Lower lobe of right lung (tissue), 2 donors: Measurements from ENCODE around the gene ENPP3. TPM values are rescaled to one million over a fixed set of nuclear protein-coding genes. Genes with fewer than 3 reads are reported as not detected.

Experiments used
- ATAC-seq, 2 donors: fragments of 200-7000 bp; cut with Tn5 transposase; one replicate each; pipeline ENCODE4 v1.9.1; 2020 to 2022; ENCODE audit warnings: mild to moderate bottlenecking in 2 of 2, moderate library complexity in 2 of 2
- DNase-seq: peaks from one replicate; pipeline ENCODE4 v3.0.0-alpha.2; 2020
- H3K27ac ChIP-seq: fragments of 200-600 bp; one replicate; pipeline ENCODE4 v1.8.0; 2022
- H3K27me3 ChIP-seq: fragments of 200-600 bp; one replicate; pipeline ENCODE4 v1.8.0; 2022; ENCODE audit warnings: low read depth
- H3K36me3 ChIP-seq: fragments of 200-600 bp; one replicate; pipeline ENCODE4 v1.8.0; 2022; ENCODE audit warnings: mild to moderate bottlenecking
- H3K4me1 ChIP-seq: fragments of 200-600 bp; one replicate; pipeline ENCODE4 v1.8.0; 2022
- H3K4me3 ChIP-seq: fragments of 200-600 bp; one replicate; pipeline ENCODE4 v1.8.0; 2022; ENCODE audit warnings: mild to moderate bottlenecking
- H3K9me3 ChIP-seq: fragments of 200-600 bp; one replicate; pipeline ENCODE4 v1.8.0; 2022
- intact Hi-C: fragments of 100-400 bp; cut with DNase I; formaldehyde crosslinking; loops from one replicate; pipeline ENCODE4 v1.11.0; 2022
- total RNA-seq: library from RNA; stranded (reverse); fragmentation: NEBNext Ultra II Directional; extraction: Animal tissue kit (Norgen Biotek cat#: 25700); gene quantifications from one replicate; pipeline ENCODE4 v1.2.1, GENCODE V29; 2021
- TF ChIP-seq, protein P1 (sequence below): fragments of 200-600 bp; IDR thresholded peaks from one replicate; pipeline ENCODE4 v1.8.0; 2022; ENCODE audit warnings: antibody characterized with exemption, mild to moderate bottlenecking
- donor health status: DM: no; HTN: yes; CAD: no; lungs with severe emphysema.

ENPP3 gene
- total RNA-seq, 1 donor from 2014 or later, result 1.7 TPM

DNA sequence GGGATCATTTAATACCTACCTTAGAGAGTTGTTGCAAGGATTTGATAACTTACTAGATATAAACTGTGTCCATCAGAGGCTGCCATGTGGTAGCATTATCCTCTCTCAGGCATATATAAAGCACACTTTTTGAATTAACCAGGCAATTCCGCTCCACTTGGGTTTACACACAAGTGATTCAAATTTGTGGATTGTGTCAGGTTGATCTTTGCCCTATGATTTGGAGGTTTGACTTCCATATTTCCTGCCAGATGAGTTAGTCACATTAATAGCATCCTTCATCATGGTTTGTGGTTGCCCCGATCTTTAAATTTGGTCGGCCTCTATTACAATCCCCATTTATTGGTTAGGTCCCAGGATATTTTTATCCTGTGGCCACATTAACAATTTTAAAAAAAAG lies 118.5 kb downstream of the ENPP3 start:
- Histone ChIP-seq H3K4me3 (no peak overlapping the region), H3K27me3 (no peaks in the 10 kb centered on the region), H3K36me3 (no peaks in the 10 kb centered on the region), H3K27ac (no peak overlapping the region), H3K4me1 (no peaks in the 10 kb centered on the region), H3K9me3 (no peaks in the 10 kb centered on the region)
- ATAC-seq (no peak), DNase-seq (no peak)
- intact Hi-C loops, result no loop called here
- TF ChIP-seq, protein P1, sequence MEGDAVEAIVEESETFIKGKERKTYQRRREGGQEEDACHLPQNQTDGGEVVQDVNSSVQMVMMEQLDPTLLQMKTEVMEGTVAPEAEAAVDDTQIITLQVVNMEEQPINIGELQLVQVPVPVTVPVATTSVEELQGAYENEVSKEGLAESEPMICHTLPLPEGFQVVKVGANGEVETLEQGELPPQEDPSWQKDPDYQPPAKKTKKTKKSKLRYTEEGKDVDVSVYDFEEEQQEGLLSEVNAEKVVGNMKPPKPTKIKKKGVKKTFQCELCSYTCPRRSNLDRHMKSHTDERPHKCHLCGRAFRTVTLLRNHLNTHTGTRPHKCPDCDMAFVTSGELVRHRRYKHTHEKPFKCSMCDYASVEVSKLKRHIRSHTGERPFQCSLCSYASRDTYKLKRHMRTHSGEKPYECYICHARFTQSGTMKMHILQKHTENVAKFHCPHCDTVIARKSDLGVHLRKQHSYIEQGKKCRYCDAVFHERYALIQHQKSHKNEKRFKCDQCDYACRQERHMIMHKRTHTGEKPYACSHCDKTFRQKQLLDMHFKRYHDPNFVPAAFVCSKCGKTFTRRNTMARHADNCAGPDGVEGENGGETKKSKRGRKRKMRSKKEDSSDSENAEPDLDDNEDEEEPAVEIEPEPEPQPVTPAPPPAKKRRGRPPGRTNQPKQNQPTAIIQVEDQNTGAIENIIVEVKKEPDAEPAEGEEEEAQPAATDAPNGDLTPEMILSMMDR, result no peak

DNA sequence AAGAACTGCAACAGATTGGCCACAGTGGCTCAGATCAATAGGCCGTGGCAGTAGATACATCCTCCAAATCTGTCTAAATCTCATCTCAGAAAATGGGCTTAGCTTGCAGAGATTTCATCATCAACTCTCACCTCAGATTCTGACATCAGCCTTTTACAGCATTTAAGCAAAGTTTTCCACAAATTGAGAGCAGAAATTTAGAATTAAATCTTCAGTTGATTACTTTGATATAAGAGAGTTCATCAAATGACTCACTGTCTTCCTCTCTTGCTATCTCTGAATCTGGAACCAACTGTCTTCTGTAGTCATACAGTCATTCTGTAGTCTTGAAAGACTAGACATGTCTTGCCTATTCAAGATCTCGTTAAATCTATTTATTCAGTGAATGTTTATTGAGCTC lies 118.9 kb downstream of the ENPP3 start:
- intact Hi-C loops, result no loop called here

DNA sequence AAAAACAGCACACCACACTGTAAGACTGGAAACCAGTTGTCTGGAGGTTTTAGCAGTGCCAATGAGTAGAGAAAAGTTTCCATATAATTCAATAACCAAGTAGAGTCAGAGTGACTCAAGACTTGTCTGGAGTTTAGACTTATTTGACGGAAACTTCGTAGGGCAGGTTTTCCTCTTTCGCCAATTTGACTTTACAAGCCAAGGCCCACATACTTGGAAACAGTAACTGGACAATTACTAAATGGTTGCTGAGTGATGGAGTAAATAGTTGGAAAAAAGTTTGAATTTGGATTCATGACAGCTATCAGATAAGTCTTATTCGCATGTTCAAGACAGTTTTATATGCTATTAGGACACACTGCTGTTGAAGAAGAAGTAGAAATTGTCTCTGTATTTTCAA lies 121.8 kb downstream of the ENPP3 start:
- Histone ChIP-seq H3K9me3 (no peaks in the 10 kb centered on the region), H3K4me3 (no peak overlapping the region), H3K27me3 (no peaks in the 10 kb centered on the region), H3K27ac (no peak overlapping the region), H3K4me1 (no peaks in the 10 kb centered on the region), H3K36me3 (no peaks in the 10 kb centered on the region)
- TF ChIP-seq, protein P1, result no peak
- intact Hi-C loops, result no loop called here
- no peak for ATAC-seq
- DNase-seq, result no peak

More for the DNA sequence above, 118.9 kb downstream of the ENPP3 start:
- Histone ChIP-seq H3K9me3 (no peaks in the 10 kb centered on the region), H3K36me3 (no peaks in the 10 kb centered on the region), H3K27me3 (no peaks in the 10 kb centered on the region), H3K4me3 (no peak overlapping the region), H3K27ac (no peak overlapping the region), H3K4me1 (no peaks in the 10 kb centered on the region)
- DNase-seq, result no peak
- no peak for ATAC-seq
- TF ChIP-seq, protein P1, result no peak

DNA sequence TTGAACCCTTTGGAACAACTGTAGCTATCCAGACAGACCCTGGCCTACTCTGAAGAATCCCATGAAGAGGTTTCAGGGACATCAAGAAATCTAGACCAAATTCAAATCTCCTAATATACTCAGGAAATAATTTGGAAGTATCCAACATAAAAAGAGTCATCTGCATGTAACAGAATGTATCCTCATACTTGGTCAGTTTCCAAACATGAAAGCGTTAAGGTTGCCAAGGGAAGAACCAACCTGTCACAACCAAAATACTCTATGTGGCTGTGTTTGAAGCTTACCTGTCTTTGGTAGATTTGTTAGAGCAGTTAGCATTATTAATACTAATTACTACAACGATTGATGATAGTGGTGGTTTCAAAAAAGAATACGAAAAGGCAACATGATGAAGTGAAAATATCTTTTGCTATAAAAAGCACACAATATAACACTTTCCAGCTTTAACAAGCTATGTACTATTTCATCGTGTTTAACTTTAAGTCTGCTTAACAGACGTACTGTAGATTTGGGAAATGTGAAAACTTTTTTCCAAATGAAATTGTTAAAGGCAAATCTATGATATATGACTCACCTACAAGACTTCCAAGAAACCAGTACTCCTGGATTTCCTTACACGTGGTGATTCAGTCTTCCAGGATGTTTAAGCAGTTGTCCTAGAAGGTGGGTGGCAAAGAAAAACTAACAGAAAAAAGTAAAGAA lies 124.1 kb downstream of the ENPP3 start:
- intact Hi-C loops, result no loop called here
- Histone ChIP-seq H3K36me3 (no peaks in the 10 kb centered on the region), H3K27me3 (no peaks in the 10 kb centered on the region), H3K4me3 (no peak overlapping the region), H3K27ac (no peak overlapping the region), H3K9me3 (no peaks in the 10 kb centered on the region), H3K4me1 (no peaks in the 10 kb centered on the region)
- DNase-seq, result no peak
- TF ChIP-seq, protein P1, result no peak
- no peak for ATAC-seq

DNA sequence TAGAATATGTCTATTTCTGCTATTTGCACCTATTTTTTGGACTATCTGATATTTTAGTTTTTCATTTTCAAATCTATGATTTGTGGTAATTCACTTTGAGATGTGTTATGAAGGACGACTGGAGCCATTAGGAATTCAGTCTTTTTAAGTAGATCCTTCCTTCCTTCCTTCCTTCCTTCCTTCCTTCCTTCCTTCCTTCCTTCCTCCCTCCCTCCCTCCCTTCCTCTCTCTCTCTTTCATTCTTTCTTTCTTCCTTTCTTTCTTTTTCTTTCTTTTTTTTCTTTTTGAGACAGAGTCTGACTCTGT lies 124.6 kb downstream of the ENPP3 start:
- H3K9me3 ChIP-seq, result no peaks in the 10 kb centered on the region
- no peak overlapping the region for H3K4me3 ChIP-seq
- no peaks in the 10 kb centered on the region for H3K27me3 ChIP-seq
- ATAC-seq (no peak), DNase-seq (no peak)
- H3K4me1 ChIP-seq, result no peaks in the 10 kb centered on the region
- H3K27ac ChIP-seq, result no peak overlapping the region
- TF ChIP-seq, protein P1, result no peak
- intact Hi-C loops, result no loop called here
- no peaks in the 10 kb centered on the region for H3K36me3 ChIP-seq
